Erythroblast (primary cell): ENCODE results near the gene OSBP2.

Experiments
- GATA1 ChIP-seq: IDR thresholded peaks from 2 replicates; pipeline ENCODE4 v1.6.1; 2011; ENCODE audit warnings: low read depth, mild to moderate bottlenecking, control low read depth, low read length, moderate library complexity
- POLR2A ChIP-seq: IDR thresholded peaks from 2 replicates; pipeline ENCODE4 v1.6.1; 2011; ENCODE audit warnings: mild to moderate bottlenecking, low read length

DNA sequence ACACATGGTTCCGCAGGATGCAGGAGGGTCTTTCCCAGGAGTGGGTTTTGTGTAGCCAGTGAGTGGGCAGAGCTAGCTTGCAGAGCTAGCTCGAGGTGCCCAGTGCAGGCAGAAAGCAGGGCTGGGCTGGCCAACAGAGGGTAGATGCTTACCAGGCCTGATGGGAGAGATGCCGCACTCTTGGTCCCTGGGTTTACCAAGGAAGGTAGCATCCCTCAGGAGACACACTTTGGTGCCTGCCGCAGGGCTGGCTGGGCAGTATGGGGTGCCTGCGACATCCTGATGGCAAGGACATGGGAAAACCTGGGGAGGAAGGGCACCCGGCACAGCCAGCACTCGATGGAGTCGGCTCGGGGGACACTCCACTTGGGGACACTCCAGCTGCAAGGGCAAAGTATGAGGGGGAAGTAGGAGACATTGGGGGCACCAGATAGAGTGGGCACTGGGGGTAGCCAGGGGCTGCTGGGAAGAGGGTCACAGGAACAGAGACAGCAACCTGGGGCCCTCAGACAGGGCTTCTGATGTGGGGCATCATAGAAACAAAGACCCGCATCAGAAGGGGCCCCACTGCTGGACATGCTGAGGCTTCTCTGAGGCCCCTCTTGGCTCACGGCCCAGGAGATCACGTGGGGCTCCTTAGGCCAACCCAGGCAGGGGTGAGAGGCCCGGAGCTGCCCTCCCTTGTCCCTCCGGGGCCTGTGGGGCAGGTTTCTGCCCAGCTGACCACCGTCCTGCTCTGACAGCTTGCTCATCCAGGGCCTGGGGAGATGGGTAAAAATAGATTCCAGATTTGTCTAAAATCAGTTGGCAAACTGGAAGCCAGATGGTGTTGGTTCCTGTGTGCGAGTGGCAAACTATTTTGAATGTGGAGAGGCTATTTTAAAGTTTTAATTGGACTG lies 184.1 kb downstream of the OSBP2 start:
- TF ChIP-seq POLR2A (no peak), GATA1 (no peak)
